ENCODE measurements around the gene LHX5. TPM values are rescaled to one million over a fixed set of nuclear protein-coding genes. Genes with fewer than 3 reads are reported as not detected.

Gene LHX5
- total RNA-seq, 1 donor from 2014 or later, result 48.4 TPM

DNA sequence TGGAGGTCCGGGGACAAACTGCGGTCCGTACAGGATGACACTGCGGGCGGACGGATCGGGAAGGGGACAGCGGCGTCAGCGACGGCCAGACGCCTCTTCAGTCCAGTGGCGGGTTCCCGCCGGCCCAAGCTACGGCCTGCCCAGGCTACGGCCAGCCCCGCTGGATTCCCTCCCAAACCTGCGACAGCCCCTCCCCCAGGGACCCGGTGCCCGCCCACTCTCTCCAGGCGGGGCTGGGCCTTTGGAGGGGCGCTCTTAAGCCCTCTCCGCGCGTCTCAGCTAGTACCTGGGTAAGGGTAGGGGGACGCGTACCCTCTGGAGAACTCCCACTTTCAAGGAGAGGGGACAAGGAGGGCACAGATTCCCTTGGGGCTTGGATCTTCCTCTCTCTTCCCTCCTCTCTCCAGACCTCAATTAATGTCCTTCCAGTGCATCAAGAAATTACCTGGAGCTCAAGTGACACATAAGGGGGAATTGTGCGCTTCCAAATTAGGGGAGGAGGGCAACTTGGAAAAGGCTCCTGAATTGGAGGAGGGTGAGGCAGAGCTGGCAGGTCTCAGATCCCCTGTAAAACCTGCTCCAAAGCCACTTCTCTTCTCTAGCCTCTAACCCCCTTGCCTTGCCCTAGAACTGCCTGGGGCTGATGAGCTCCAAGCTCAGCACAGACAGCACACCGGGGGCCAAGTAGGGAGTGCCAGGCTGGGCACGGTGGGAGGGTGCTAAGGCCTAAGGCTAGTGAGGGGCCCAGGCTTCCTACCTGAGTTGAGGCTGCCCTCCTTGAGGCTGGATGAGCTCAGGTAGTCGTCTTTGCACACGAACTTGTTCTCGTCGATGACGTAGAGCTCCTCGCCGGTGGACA lies 3.1 kb downstream of the LHX5 start:
- peak overlapping the region; percentile 99 for H3K4me2 ChIP-seq
- peaks cover 77% of the 10 kb centered on the region for H3K27me3 Mint-ChIP-seq (ENCODE audit: insufficient read depth, low read depth)

DNA sequence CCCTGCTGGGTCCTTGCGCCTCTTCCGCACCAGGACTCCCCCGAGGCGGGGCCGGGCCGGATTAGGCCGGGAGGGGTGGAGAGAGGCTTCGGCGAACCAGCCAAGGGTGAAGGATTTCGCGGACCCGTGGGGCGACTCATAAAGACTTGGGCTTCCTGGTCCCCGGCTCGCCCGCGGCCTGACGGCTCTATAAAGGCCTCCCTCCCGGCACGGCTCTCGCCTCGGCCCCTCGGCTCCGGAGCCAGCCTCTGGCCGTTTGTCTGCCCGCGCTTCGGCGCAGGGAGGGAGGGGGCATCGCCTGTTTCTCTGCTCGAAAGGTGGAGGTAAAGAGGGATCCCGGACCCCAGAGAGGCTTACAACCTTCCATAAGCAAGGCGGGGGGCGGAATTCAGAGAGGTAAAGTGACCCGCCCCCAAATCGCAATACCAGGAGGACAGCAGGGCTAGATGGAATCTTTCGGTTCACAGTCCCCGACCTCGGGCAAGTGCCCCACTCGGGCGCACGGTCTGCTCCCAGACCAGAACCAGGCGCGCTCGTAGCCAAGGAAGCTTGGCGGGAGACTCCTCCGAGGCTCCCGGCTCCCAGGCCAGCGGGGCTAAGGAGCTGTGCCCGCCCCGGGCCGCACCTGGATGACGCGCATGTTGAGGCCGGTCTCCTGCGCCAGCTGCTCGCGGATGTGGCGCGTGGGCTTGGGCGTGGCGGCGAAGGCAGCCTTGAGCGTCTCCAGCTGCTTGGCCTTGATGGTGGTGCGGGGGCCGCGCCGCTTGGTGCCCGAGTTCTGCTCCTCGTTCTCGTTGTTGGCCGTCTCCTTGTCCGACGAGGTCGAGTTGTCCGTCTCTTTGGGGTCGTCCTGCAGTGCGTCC lies 3.9 kb downstream of the LHX5 start:
- H3K4me2 ChIP-seq, result peak overlapping the region; percentile 99
- H3K4me3 ChIP-seq, result peak overlapping the region; percentile 95
- H4K20me1 ChIP-seq (ENCODE audit: low read depth), result peaks cover 99% of the 10 kb centered on the region
- Mint-ChIP-seq H3K4me1 (peaks cover 44% of the 10 kb centered on the region), H3K36me3 (peaks cover 5% of the 10 kb centered on the region), H3K9me3 (no peaks in the 10 kb centered on the region), H3K27me3 (ENCODE audit: insufficient read depth, low read depth) (peaks cover 71% of the 10 kb centered on the region), H3K27ac (no peak overlapping the region), H3K4me3 (peak overlapping the region; percentile 78)
- no peak overlapping the region for H2AFZ ChIP-seq (replicated peaks)
- TF ChIP-seq, protein P1, sequence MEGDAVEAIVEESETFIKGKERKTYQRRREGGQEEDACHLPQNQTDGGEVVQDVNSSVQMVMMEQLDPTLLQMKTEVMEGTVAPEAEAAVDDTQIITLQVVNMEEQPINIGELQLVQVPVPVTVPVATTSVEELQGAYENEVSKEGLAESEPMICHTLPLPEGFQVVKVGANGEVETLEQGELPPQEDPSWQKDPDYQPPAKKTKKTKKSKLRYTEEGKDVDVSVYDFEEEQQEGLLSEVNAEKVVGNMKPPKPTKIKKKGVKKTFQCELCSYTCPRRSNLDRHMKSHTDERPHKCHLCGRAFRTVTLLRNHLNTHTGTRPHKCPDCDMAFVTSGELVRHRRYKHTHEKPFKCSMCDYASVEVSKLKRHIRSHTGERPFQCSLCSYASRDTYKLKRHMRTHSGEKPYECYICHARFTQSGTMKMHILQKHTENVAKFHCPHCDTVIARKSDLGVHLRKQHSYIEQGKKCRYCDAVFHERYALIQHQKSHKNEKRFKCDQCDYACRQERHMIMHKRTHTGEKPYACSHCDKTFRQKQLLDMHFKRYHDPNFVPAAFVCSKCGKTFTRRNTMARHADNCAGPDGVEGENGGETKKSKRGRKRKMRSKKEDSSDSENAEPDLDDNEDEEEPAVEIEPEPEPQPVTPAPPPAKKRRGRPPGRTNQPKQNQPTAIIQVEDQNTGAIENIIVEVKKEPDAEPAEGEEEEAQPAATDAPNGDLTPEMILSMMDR (IDR thresholded peaks at IDR 0.05), result no peak
- TF ChIP-seq EZH2 (IDR thresholded peaks at IDR 0.05), result no peak
- no peak for TF ChIP-seq EZH2phosphoT487 (IDR thresholded peaks at IDR 0.05)
- peaks cover 100% of the 10 kb centered on the region for H3K79me2 ChIP-seq (ENCODE audit: low read depth)
- peaks cover 59% of the 10 kb centered on the region for H3K4me1 ChIP-seq
- H3K9ac ChIP-seq, result no peak overlapping the region
- no peaks in the 10 kb centered on the region for H3K9me3 ChIP-seq (ENCODE audit: low read depth)
- peaks cover 74% of the 10 kb centered on the region for H3F3A ChIP-seq (ENCODE audit: low read depth)
- H3K27ac ChIP-seq, result peak overlapping the region; percentile 43
- no peaks in the 10 kb centered on the region for H3K27me3 ChIP-seq
- no peaks in the 10 kb centered on the region for H3K36me3 ChIP-seq
- DNase-seq (ENCODE audit: low spot score), result peak; percentile 82

More for the DNA sequence above, 3.1 kb downstream of the LHX5 start:
- no peak for TF ChIP-seq EZH2 (IDR thresholded peaks at IDR 0.05)
- TF ChIP-seq EZH2phosphoT487 (IDR thresholded peaks at IDR 0.05), result no peak
- TF ChIP-seq, protein P1 (IDR thresholded peaks at IDR 0.05), result no peak
- Mint-ChIP-seq H3K27ac (no peak overlapping the region), H3K9me3 (no peaks in the 10 kb centered on the region), H3K4me3 (peak overlapping the region; percentile 81), H3K36me3 (peaks cover 5% of the 10 kb centered on the region), H3K4me1 (peaks cover 49% of the 10 kb centered on the region)
- no peak overlapping the region for H2AFZ ChIP-seq (replicated peaks)
- H3K27ac ChIP-seq, result peak overlapping the region; percentile 43
- peak overlapping the region; percentile 95 for H3K4me3 ChIP-seq
- H3K9ac ChIP-seq, result no peak overlapping the region
- peak; percentile 91 for DNase-seq (ENCODE audit: low spot score)
- no peaks in the 10 kb centered on the region for H3K9me3 ChIP-seq (ENCODE audit: low read depth)
- peaks cover 99% of the 10 kb centered on the region for H4K20me1 ChIP-seq (ENCODE audit: low read depth)
- H3K79me2 ChIP-seq (ENCODE audit: low read depth), result peaks cover 100% of the 10 kb centered on the region
- H3K27me3 ChIP-seq, result no peaks in the 10 kb centered on the region
- H3K4me1 ChIP-seq, result peaks cover 54% of the 10 kb centered on the region
- H3K36me3 ChIP-seq, result no peaks in the 10 kb centered on the region
- H3F3A ChIP-seq (ENCODE audit: low read depth), result peaks cover 72% of the 10 kb centered on the region

DNA sequence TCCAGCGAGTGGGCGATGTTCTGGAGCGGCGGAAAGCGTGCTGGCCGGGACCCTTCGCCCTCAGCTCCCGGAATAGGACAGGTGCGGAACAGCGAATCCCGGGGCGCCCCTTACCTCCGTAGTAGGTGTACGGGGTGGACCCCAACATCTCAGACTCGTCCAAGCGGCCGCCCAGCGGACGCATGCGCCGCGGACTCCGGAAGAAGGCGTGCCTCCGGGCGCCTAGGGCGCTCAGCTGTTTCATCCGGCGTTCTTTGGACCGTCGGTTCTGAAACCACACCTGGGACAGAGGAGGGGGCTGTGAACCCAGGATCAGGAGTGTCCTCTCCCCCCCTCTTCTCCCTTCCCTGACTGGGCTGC lies 4.5 kb downstream of the LHX5 start:
- no peak overlapping the region for H2AFZ ChIP-seq (replicated peaks)
- DNase-seq (ENCODE audit: low spot score), result no peak
- peaks cover 47% of the 10 kb centered on the region for H3K4me1 Mint-ChIP-seq
- H3K9me3 Mint-ChIP-seq, result no peaks in the 10 kb centered on the region
- peaks cover 69% of the 10 kb centered on the region for H3K27me3 Mint-ChIP-seq (ENCODE audit: insufficient read depth, low read depth)
- peak overlapping the region; percentile 52 for H3K4me3 Mint-ChIP-seq
- H3K27ac ChIP-seq, result peak overlapping the region; percentile 23
- H3K9me3 ChIP-seq (ENCODE audit: low read depth), result no peaks in the 10 kb centered on the region
- H3K36me3 ChIP-seq, result no peaks in the 10 kb centered on the region
- H3K4me2 ChIP-seq, result peak overlapping the region; percentile 99
- no peaks in the 10 kb centered on the region for H3K27me3 ChIP-seq
- peak overlapping the region; percentile 95 for H3K4me3 ChIP-seq
- H3F3A ChIP-seq (ENCODE audit: low read depth), result peaks cover 80% of the 10 kb centered on the region
- peaks cover 63% of the 10 kb centered on the region for H3K4me1 ChIP-seq
- H3K9ac ChIP-seq, result no peak overlapping the region
- H3K36me3 Mint-ChIP-seq, result peaks cover 5% of the 10 kb centered on the region
- peaks cover 99% of the 10 kb centered on the region for H4K20me1 ChIP-seq (ENCODE audit: low read depth)
- TF ChIP-seq, protein P1 (IDR thresholded peaks at IDR 0.05), result no peak
- TF ChIP-seq EZH2phosphoT487 (IDR thresholded peaks at IDR 0.05) (no peak), EZH2 (IDR thresholded peaks at IDR 0.05) (no peak)
- no peak overlapping the region for H3K27ac Mint-ChIP-seq
- H3K79me2 ChIP-seq (ENCODE audit: low read depth), result peaks cover 100% of the 10 kb centered on the region

Data from neural progenitor cell (in vitro differentiated cells).